Lung (tissue), 12 donors: Measurements from ENCODE around the gene CDC27. TPM values are rescaled to one million over a fixed set of nuclear protein-coding genes. Genes with fewer than 3 reads are reported as not detected.

Experiments
- ATAC-seq: fragments of 200-7000 bp; cut with Tn5 transposase; one replicate; pipeline ENCODE4 v1.9.1; 2020; ENCODE audit warnings: moderate number of reproducible peaks; ENCODE audit not compliant: insufficient read depth, low FRiP score
- DNase-seq, 3 donors: peaks; one replicate each; pipeline ENCODE4 v3.0.0-alpha.2; 2013 to 2017
- H3K27ac ChIP-seq, 2 donors: one replicate each; pipeline ENCODE4 v1.5.1; 2013; ENCODE audit warnings: mild to moderate bottlenecking in 2 of 2, moderate library complexity in 2 of 2, control low read depth in 1 of 2, inconsistent platforms in 1 of 2, low read depth in 1 of 2, low read length in 1 of 2
- H3K27me3 ChIP-seq, 3 donors: one replicate each; pipeline ENCODE4 v1.5.1; 2013; ENCODE audit warnings: low read length in 2 of 3; ENCODE audit not compliant: control insufficient read depth in 3 of 3, insufficient read depth in 3 of 3
- H3K36me3 ChIP-seq, 4 donors: one replicate each; pipeline ENCODE4 v1.5.1; 2013; ENCODE audit warnings: low read length in 4 of 4, mild to moderate bottlenecking in 1 of 4, moderate library complexity in 1 of 4; ENCODE audit not compliant: control insufficient read depth in 4 of 4, insufficient read depth in 4 of 4
- H3K4me1 ChIP-seq, 5 donors: one replicate each; pipeline ENCODE4 v1.5.1; 2013; ENCODE audit warnings: low read length in 5 of 5, mild to moderate bottlenecking in 2 of 5, moderate library complexity in 1 of 5; ENCODE audit not compliant: control insufficient read depth in 5 of 5, insufficient read depth in 5 of 5
- H3K4me3 ChIP-seq: one replicate; pipeline ENCODE4 v1.5.1; 2013; ENCODE audit warnings: mild to moderate bottlenecking, control low read depth, moderate library complexity
- H3K9ac ChIP-seq, 2 donors: one replicate each; pipeline ENCODE4 v1.5.1; 2013; ENCODE audit warnings: low read length in 2 of 2, control low read depth in 1 of 2; ENCODE audit not compliant: insufficient read depth in 1 of 2
- H3K9me3 ChIP-seq, 4 donors: one replicate each; pipeline ENCODE4 v1.5.1; 2013; ENCODE audit warnings: low read length in 3 of 4, mild to moderate bottlenecking in 1 of 4, moderate library complexity in 1 of 4; ENCODE audit not compliant: control insufficient read depth in 4 of 4, insufficient read depth in 3 of 4
- WGBS, 2 donors: extraction: QIAGEN DNeasy Blood & Tissue Kit; methylation state at CpG; one replicate each; pipeline ENCODE4 v1.1.7; 2013; 5-methylcytosine and 5-hydroxymethylcytosine counted together
- polyA plus RNA-seq, 2 donors: library from polyadenylated mRNA; stranded (reverse); fragments of 200-250 nt; gene quantifications; one replicate each; pipeline ENCODE4 v1.2.1, GENCODE V29; 2013
- total RNA-seq, 2 donors: library from RNA; depleted of rRNA in 1 of 2; stranded (reverse); fragments of >200 nt in 1 of 2; gene quantifications; one replicate each; pipeline ENCODE4 v1.2.1, GENCODE V29; 2014 to 2021
- TF ChIP-seq, protein P1 (sequence below): IDR thresholded peaks from 2 replicates; pipeline ENCODE4 v1.5.1; 2012; ENCODE audit warnings: mild to moderate bottlenecking; ENCODE audit errors: control extremely low read depth, extremely low read depth
- donor health status: control.
- donor health status: control.
- donor health status: Bipolar disorder and iron deficiency.
- donor health status: healthy.
- donor health status: DM: yes; HTN: yes; CAD: no.

The CDC27 gene
- total and polyA plus RNA-seq, 4 donors = 13.6 to 74.1 (median 46.1) TPM

DNA sequence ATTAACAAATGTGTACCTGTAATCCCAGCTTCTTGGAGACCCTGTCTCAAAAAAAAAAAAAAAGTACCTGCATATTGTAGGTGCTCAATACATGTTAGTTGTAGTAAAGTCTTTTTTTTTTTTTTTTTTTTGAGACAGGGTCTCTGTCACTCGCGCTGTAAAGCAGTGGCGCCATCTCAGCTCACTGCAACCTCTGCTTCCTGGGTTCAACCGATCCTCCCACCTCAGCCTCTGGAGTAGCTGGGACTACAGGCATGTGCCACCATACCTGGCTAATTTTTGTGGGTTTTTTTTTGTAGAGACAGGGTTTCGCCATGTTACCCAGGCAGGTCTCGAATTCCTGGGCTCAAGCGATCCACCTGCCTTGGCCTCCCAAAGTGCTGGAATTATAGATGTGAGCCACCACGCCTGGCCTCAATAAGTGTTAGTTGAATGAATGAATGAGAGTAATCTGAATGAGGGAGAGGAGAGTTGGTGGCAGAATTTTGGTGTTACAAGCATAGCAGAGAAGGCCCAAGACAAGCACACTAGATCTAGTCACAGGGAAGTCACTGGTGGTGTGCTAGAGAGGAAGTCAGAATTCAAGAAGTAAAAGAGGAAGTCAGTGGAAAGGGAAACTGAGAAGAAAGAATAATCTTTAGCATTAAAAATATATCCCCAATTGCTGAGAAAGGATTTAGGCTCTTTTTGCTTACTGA lies 10.7 kb upstream of the CDC27 start:
- no peak for DNase-seq
- H3K36me3 ChIP-seq = no peaks in the 10 kb centered on the region
- no peak overlapping the region for H3K27ac ChIP-seq
- H3K4me3 ChIP-seq = no peak overlapping the region
- TF ChIP-seq, protein P1, sequence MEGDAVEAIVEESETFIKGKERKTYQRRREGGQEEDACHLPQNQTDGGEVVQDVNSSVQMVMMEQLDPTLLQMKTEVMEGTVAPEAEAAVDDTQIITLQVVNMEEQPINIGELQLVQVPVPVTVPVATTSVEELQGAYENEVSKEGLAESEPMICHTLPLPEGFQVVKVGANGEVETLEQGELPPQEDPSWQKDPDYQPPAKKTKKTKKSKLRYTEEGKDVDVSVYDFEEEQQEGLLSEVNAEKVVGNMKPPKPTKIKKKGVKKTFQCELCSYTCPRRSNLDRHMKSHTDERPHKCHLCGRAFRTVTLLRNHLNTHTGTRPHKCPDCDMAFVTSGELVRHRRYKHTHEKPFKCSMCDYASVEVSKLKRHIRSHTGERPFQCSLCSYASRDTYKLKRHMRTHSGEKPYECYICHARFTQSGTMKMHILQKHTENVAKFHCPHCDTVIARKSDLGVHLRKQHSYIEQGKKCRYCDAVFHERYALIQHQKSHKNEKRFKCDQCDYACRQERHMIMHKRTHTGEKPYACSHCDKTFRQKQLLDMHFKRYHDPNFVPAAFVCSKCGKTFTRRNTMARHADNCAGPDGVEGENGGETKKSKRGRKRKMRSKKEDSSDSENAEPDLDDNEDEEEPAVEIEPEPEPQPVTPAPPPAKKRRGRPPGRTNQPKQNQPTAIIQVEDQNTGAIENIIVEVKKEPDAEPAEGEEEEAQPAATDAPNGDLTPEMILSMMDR = no peak
- no peaks in the 10 kb centered on the region for H3K27me3 ChIP-seq
- 94 to 97% methylated on average over 8 of the region's 8 CpGs for WGBS, 2 donors
- H3K4me1 ChIP-seq = peaks cover 0 to 6% (median 0%) of the 10 kb centered on the region in 5 donors
- H3K9ac ChIP-seq = no peak overlapping the region
- H3K9me3 ChIP-seq = no peaks in the 10 kb centered on the region
- no peak for ATAC-seq

DNA sequence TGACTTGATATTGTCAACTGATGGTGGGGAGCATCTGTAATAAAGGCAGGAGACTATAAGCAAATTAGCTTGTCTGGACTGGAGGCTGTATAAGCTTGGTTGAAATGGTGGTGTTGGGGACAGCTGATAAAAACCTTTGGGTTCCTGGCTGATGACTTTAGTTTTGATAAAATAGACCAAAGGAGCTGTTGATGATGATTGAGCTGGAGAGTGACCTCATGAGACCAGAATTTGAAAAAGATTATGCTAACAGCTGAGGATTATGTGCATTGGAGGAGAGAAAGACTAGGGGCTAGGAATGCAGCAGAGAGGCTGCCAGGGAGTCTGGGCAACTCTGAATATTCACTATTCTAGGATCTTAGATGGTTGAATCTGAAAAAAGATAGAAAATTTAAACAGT lies 8.7 kb upstream of the CDC27 start:
- no peaks in the 10 kb centered on the region for H3K36me3 ChIP-seq
- TF ChIP-seq, protein P1 = no peak
- DNase-seq (no peak), ATAC-seq (no peak)
- no peak overlapping the region for H3K9ac ChIP-seq
- H3K4me1 ChIP-seq = no peaks in the 10 kb centered on the region
- no peak overlapping the region for H3K27ac ChIP-seq
- H3K27me3 ChIP-seq = no peaks in the 10 kb centered on the region
- no peaks in the 10 kb centered on the region for H3K9me3 ChIP-seq
- no peak overlapping the region for H3K4me3 ChIP-seq

DNA sequence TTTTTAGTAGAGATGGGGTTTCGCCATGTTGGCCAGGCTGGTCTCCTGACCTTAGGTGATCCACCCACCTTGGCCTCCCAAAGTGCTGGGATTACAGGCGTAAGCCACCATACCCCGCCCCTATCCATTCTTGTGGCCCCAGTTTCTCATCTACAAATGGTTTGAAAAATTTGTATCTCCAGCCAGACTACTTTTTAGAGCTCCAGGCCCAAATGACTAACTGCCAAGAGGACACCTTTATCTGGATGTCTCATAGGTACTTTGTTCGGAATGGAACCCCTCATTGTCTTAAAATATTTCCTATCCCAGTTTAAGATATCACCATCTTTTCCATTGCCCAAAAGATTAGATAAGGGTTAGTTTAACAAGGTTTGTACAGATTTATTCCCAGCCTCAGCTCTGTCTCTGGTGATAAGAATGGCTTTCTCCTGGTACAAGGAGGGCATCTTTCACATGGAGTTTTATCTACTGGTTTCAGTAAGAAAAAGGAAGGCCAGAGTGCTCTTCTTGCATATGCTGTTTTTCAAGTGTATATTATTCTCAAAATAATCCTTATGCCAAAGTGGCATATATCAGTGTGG lies 4.9 kb upstream of the CDC27 start:
- no peaks in the 10 kb centered on the region for H3K4me1 ChIP-seq
- no peak overlapping the region for H3K9ac ChIP-seq
- no peak for ATAC-seq
- WGBS, 2 donors = 97% methylated on average over 4 of the region's 4 CpGs
- no peak for DNase-seq
- no peaks in the 10 kb centered on the region for H3K9me3 ChIP-seq
- TF ChIP-seq, protein P1 = no peak
- H3K4me3 ChIP-seq = no peak overlapping the region
- no peak overlapping the region for H3K27ac ChIP-seq
- no peaks in the 10 kb centered on the region for H3K27me3 ChIP-seq
- H3K36me3 ChIP-seq = no peaks in the 10 kb centered on the region
